ENCODE results near the gene MITD1. TPM values are rescaled to one million over a fixed set of nuclear protein-coding genes. Genes with fewer than 3 reads are reported as not detected.
A peak's percentile ranks its signal among the peaks of the same experiment; 100 is the strongest.
"Not testable (repeated sequence)": the region's sequence is repeated elsewhere in the genome, so short reads cannot be mapped to it uniquely, and the experiment has no call there.

The MITD1 gene
- total RNA-seq, 6 donors from 2014 or later: 17.3 to 41.9 (median 23.3) TPM

DNA sequence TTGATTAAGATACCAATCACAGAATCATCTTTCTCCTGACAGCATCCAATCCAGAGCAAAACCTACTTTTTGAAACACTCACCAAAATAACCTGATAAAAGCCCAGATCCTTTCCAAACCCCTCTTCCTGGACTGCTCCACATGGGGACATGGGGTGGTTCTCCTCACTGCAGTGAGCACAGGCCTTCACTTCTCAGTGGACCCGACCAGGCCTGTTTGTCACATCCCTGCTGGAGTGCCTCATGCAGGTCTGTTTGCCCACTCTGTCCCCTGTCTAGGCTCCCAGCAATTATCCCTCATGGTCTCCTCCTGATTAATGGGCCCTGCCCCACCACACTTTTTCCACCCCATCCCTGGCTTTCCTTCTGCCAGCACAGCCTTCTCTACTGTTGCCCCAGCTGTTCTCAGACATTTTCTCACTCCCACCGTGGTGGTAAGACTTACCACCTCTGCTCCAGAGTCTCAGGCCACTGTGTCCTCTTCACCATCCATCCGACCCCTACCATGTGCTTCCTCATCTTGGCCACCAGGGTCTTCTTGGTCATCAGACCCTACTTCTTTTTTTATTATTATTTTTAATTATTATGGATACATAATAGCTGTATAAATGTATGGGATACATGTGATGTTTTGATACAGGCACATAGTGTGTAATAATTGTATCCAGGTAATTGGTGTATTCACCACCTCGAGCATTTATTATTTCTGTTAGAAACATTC is 21.3 kb upstream of the MITD1 start:
- peaks cover 0 to 5% (median 2%) of the 10 kb centered on the region in 4 donors for H3K4me1 ChIP-seq
- no peaks in the 10 kb centered on the region for H3K27me3 ChIP-seq
- peaks cover 0 to 17% (median 5%) of the 10 kb centered on the region in 4 donors for H3K36me3 ChIP-seq
- no peak for DNase-seq
- WGBS, 2 donors: 92 to 95% methylated on average over 4 of the region's 4 CpGs
- no peak for ATAC-seq (ENCODE audit: low FRiP score in 2 of 2)
- H3K4me3 ChIP-seq: no peak overlapping the region
- TF ChIP-seq POLR2AphosphoS5 (IDR thresholded peaks at IDR 0.05): no peak
- TF ChIP-seq, protein P1, sequence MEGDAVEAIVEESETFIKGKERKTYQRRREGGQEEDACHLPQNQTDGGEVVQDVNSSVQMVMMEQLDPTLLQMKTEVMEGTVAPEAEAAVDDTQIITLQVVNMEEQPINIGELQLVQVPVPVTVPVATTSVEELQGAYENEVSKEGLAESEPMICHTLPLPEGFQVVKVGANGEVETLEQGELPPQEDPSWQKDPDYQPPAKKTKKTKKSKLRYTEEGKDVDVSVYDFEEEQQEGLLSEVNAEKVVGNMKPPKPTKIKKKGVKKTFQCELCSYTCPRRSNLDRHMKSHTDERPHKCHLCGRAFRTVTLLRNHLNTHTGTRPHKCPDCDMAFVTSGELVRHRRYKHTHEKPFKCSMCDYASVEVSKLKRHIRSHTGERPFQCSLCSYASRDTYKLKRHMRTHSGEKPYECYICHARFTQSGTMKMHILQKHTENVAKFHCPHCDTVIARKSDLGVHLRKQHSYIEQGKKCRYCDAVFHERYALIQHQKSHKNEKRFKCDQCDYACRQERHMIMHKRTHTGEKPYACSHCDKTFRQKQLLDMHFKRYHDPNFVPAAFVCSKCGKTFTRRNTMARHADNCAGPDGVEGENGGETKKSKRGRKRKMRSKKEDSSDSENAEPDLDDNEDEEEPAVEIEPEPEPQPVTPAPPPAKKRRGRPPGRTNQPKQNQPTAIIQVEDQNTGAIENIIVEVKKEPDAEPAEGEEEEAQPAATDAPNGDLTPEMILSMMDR (IDR thresholded peaks at IDR 0.05): no peak
- no peak for TF ChIP-seq POLR2A (IDR thresholded peaks at IDR 0.05)
- no peak for TF ChIP-seq EP300 (IDR thresholded peaks at IDR 0.05)
- no peak overlapping the region for H3K27ac ChIP-seq
- H3K9me3 ChIP-seq: peaks cover 0 to 4% (median 0%) of the 10 kb centered on the region in 4 donors

DNA sequence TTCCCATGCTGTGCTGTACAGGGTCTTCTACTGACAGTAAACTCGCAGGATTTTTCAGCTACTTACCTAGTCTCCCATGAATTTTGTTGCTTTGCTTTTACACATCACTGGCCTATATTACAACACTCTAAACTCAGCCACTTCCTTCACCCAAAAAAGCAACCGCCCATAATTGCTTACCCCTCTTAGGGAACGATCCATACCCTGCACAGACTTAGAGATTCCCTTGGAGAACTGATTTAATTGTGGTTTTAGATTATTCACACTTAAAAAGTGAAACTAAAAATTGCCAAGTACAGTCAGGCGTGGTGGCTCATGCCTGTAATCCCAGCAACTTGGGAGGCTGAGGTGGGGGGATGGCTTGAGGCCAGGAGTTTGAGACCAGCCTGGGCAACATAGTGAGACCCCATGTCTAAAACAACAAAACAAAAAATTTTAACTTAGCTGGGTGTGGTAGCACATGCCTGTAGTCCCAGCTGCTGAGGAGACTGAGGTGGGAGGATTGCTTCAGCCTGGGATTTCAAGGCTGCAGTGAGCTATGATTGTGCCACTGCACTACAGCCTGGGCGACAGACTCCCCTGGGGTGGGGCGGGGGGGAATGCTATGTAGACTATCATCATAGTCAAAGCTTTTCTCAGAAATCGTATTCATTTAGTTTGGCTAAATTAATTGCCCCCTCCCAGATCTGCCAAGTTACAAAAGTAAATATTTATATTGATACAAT is 19.4 kb upstream of the MITD1 start:
- Histone ChIP-seq H3K4me1 (peaks cover 0 to 5% (median 2%) of the 10 kb centered on the region in 4 donors), H3K36me3 (peaks cover 12 to 36% (median 23%) of the 10 kb centered on the region in 4 donors), H3K9me3 (peaks cover 0 to under 1% (median 0%) of the 10 kb centered on the region in 4 donors), H3K4me3 (no peak overlapping the region), H3K27me3 (no peaks in the 10 kb centered on the region), H3K27ac (no peak overlapping the region)
- DNase-seq (no peak), ATAC-seq (ENCODE audit: low FRiP score in 2 of 2) (no peak)
- TF ChIP-seq POLR2A (IDR thresholded peaks at IDR 0.05): no peak
- TF ChIP-seq, protein P1 (IDR thresholded peaks at IDR 0.05): no peak
- TF ChIP-seq EP300 (IDR thresholded peaks at IDR 0.05): no peak
- TF ChIP-seq POLR2AphosphoS5 (IDR thresholded peaks at IDR 0.05): no peak
- WGBS, 2 donors: 76 to 83% methylated on average over 7 of the region's 7 CpGs

DNA sequence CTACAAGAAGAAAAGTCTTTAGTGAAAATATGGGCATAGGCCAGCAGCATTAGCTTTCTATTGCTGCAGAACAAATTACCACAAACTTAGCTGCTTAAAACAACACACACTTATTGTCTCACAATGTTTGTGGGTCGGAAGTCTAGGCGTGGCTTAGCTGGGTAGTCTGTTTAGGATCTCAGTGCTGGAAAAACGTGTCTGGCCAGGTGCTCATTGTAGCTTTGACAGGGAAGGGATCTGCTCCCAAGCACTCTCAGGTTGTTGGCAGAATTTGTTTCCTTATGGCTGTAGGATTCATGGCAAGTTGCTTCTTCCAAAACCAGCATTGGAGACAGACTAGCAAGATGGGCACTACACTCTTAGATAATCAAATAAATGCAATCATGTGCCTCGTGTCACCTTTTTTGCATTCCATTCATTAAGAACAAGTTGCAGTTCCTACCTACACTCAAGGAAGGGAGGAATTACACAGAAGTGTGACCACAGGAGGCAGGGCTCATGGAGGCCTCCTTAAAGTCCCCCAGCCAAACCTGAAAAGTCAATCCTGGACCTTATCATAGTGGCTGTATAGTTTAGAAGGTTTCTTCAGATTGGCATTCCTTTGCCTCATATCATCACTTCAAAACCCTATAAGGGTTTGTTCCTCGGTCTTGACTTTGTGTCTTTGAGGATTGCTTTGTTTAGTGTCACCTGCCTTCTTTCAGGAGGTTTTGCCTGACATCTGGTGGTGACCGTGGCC is 17.4 kb upstream of the MITD1 start:
- peaks cover 0 to 5% (median 2%) of the 10 kb centered on the region in 4 donors for H3K4me1 ChIP-seq
- no peaks in the 10 kb centered on the region for H3K27me3 ChIP-seq
- TF ChIP-seq, protein P1 (IDR thresholded peaks at IDR 0.05): no peak
- no peak for TF ChIP-seq EP300 (IDR thresholded peaks at IDR 0.05)
- no peak for TF ChIP-seq POLR2AphosphoS5 (IDR thresholded peaks at IDR 0.05)
- TF ChIP-seq POLR2A (IDR thresholded peaks at IDR 0.05): no peak
- no peaks in the 10 kb centered on the region for H3K9me3 ChIP-seq
- H3K36me3 ChIP-seq: peaks cover 17 to 54% (median 26%) of the 10 kb centered on the region in 4 donors
- H3K4me3 ChIP-seq: no peak overlapping the region
- H3K27ac ChIP-seq: peak overlapping the region in 1 of 4 donors; percentile 10
- WGBS, 2 donors: 68 to 82% methylated on average over 6 of the region's 6 CpGs
- peak in 1 of 2 donors; percentile 55 for DNase-seq
- ATAC-seq (ENCODE audit: low FRiP score in 2 of 2): no peak

DNA sequence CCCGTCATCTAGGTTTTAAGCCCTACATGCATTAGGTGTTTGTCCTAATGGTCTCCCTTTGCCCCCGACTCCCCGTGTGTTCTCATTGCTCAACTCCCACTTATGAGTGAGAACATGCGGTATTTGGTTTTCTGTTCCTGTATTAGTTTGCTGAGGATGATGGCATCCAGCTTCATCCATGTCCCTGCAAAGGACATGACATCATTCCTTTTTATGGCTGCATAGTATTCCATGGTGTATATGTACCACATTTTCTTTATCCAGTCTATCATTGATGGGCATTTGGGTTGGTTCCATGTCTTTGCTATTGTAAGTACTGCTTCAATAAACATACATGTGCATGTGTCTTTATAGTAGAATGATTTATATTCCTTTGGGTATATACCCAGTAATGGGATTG is 11.5 kb upstream of the MITD1 start:
- not testable (repeated sequence) for H3K9me3 ChIP-seq; H3K4me3 ChIP-seq; H3K27me3 ChIP-seq; DNase-seq; ATAC-seq (ENCODE audit: low FRiP score in 2 of 2); H3K27ac ChIP-seq; H3K4me1 ChIP-seq
- H3K36me3 ChIP-seq: peaks cover 17 to 80% (median 48%) of the 10 kb centered on the region in 4 donors
- WGBS, 2 donors: 98% methylated on average over 4 of the region's 4 CpGs

DNA sequence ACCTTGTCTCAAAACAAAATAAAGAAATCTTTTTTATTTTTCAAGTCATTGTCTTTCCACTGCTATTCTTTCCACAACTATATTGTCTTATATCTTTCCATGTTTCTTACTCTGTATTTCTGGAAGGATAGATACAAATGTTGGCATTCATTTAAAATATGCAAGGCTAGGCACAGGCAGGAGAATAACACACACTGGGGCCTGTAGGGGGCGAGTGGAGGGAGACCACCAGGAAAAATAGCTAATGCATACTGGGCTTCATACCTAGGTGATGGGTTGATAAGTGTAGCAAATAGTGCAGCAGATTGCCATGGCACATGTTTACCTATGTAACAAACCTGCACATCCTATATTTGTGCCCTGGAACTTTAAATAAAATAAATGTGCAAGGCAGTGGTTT is 9.7 kb upstream of the MITD1 start:
- H3K36me3 ChIP-seq: peaks cover 7 to 70% (median 30%) of the 10 kb centered on the region in 4 donors
- ATAC-seq (ENCODE audit: low FRiP score in 2 of 2): no peak
- WGBS, 2 donors: 79 to 92% methylated on average over 1 of the region's 1 CpG

More for the DNA sequence above, 9.7 kb upstream of the MITD1 start:
- Histone ChIP-seq H3K27ac (no peak overlapping the region), H3K9me3 (no peaks in the 10 kb centered on the region), H3K27me3 (no peaks in the 10 kb centered on the region), H3K4me1 (no peaks in the 10 kb centered on the region), H3K4me3 (no peak overlapping the region)
- DNase-seq: no peak
- no peak for TF ChIP-seq POLR2AphosphoS5 (IDR thresholded peaks at IDR 0.05)
- TF ChIP-seq, protein P1 (IDR thresholded peaks at IDR 0.05): no peak
- TF ChIP-seq POLR2A (IDR thresholded peaks at IDR 0.05): no peak
- no peak for TF ChIP-seq EP300 (IDR thresholded peaks at IDR 0.05)

Data from upper lobe of left lung (tissue), 6 donors.